ENCODE measurements around the gene NRTN. TPM values are rescaled to one million over a fixed set of nuclear protein-coding genes. Genes with fewer than 3 reads are reported as not detected.
"Not testable (repeated sequence)": the region's sequence is repeated elsewhere in the genome, so short reads cannot be mapped to it uniquely, and the experiment has no call there.

Gene NRTN
- total and polyA plus RNA-seq, 10 donors: 0.29 to 2.3 (median 0.32) TPM; not detected in 5

- 46 to 52% (median 51%) methylated on average over 15 of the region's 15 CpGs for WGBS, 5 donors
- intact Hi-C loops (cut with DNase I; ENCODE audit: low total_unique reads): no loop called here
- Histone ChIP-seq H3K27me3 (replicated peaks in 1 of 7) (peaks cover 0 to 43% (median 0%) of the 10 kb centered on the region in 7 donors), H3K9me3 (no peaks in the 10 kb centered on the region), H3K27ac (no peak overlapping the region), H3K4me3 (no peak overlapping the region), H3K36me3 (no peaks in the 10 kb centered on the region), H3K4me1 (peaks cover 0 to 11% (median 0%) of the 10 kb centered on the region in 6 donors)
- TF ChIP-seq POLR2AphosphoS5 (IDR thresholded peaks at IDR 0.05) (no peak), POLR2A (IDR thresholded peaks at IDR 0.05) (no peak), CTCF (IDR thresholded peaks at IDR 0.05 in 8 of 11, conservative IDR thresholded peaks at IDR 0.05 in 3 of 11) (no peak)
- DNase-seq: no peak
These were observed 33.0 kb downstream of the NRTN start for GRCh38 chr19:5837761-5838352.

- intact Hi-C loops (cut with DNase I; ENCODE audit: low total_unique reads): no loop called here
- 31 to 39% (median 36%) methylated on average over 18 to 20 of the region's 20 CpGs for WGBS, 5 donors
- no peak for DNase-seq
- Histone ChIP-seq H3K27ac (no peak overlapping the region), H3K36me3 (no peaks in the 10 kb centered on the region), H3K4me1 (peaks cover 0 to 11% (median 0%) of the 10 kb centered on the region in 6 donors), H3K27me3 (replicated peaks in 1 of 7) (peaks cover 0 to 43% (median 0%) of the 10 kb centered on the region in 7 donors), H3K4me3 (no peak overlapping the region), H3K9me3 (no peaks in the 10 kb centered on the region)
- TF ChIP-seq POLR2A (IDR thresholded peaks at IDR 0.05): no peak
- TF ChIP-seq CTCF (IDR thresholded peaks at IDR 0.05 in 8 of 11, conservative IDR thresholded peaks at IDR 0.05 in 3 of 11): no peak
- no peak for TF ChIP-seq POLR2AphosphoS5 (IDR thresholded peaks at IDR 0.05)
These were observed 33.6 kb downstream of the NRTN start for GRCh38 chr19:5838353-5839064.

- Histone ChIP-seq H3K4me3 (no peak within 1 kb of the TSS), H3K27ac (no peak within 1 kb of the TSS), H3K4me1 (peaks cover 0 to 11% (median 0%) of the 10 kb centered on the region in 6 donors), H3K36me3 (no peaks in the 10 kb centered on the region), H3K9me3 (no peaks in the 10 kb centered on the region), H3K27me3 (replicated peaks in 1 of 7) (peaks cover 0 to 41% (median 0%) of the 10 kb centered on the region in 7 donors)
- WGBS, 5 donors: 55 to 61% (median 57%) methylated on average over 9 of the region's 9 CpGs
- intact Hi-C loops (cut with DNase I; ENCODE audit: low total_unique reads): no loop called here
- DNase-seq: no peak
- TF ChIP-seq CTCF (IDR thresholded peaks at IDR 0.05 in 8 of 11, conservative IDR thresholded peaks at IDR 0.05 in 3 of 11) (no peak), POLR2AphosphoS5 (IDR thresholded peaks at IDR 0.05) (no peak), POLR2A (IDR thresholded peaks at IDR 0.05) (no peak)
These were observed 34.5 kb downstream of the NRTN start, which contains the start of gene FUT6 for GRCh38 chr19:5839065-5840017. Gene FUT6 (minus strand): TSS chr19:5839702. CDS start chr19:5832567, 7,135 bp downstream.

GRCh38 chr19:5841735-5842111 is 36.9 kb downstream of the NRTN start:
- WGBS, 5 donors: 73 to 97% (median 82%) methylated on average over 4 to 6 of the region's 6 CpGs
- H3K36me3 ChIP-seq; H3K4me3 ChIP-seq; H3K27ac ChIP-seq; intact Hi-C loops (cut with DNase I; ENCODE audit: low total_unique reads); H3K9me3 ChIP-seq; DNase-seq: not testable (repeated sequence)
- peaks cover 0 to 11% (median 0%) of the 10 kb centered on the region in 6 donors for H3K4me1 ChIP-seq
- H3K27me3 ChIP-seq (replicated peaks in 1 of 7): peaks cover 0 to 37% (median 0%) of the 10 kb centered on the region in 7 donors

All from spleen (tissue), 11 donors.